GM19395 (cell line): ENCODE results near the gene TAP1.
A peak's percentile ranks its signal among the peaks of the same experiment; 100 is the strongest.
"Not testable (repeated sequence)": the region's sequence is repeated elsewhere in the genome, so short reads cannot be mapped to it uniquely, and the experiment has no call there.

Source experiments
- ATAC-seq: cut with Tn5 transposase; IDR thresholded peaks from one replicate; pipeline ENCODE4 v1.9.1; 2021; ENCODE audit warnings: mild to moderate bottlenecking, moderate library complexity; ENCODE audit not compliant: unreplicated experiment

Gene TAP1

GRCh38 chr6:32853541-32854375 is at the start of gene TAP1, which contains the start of gene PSMB9:
Gene TAP1 (minus strand): TSS chr6:32853704. CDS start chr6:32853636, 68 bp downstream.
Gene PSMB9 (plus strand): TSS chr6:32854192. CDS start chr6:32854230, 38 bp downstream.
- peak; percentile 73 for ATAC-seq

- no peak for ATAC-seq
These were observed 41.5 kb upstream of the TAP1 start for GRCh38 chr6:32895006-32895345.

GRCh38 chr6:32894085-32895005 is 40.8 kb upstream of the TAP1 start:
- ATAC-seq, result peak; percentile 95

- ATAC-seq, result no peak
These were observed 37.3 kb upstream of the TAP1 start for GRCh38 chr6:32890831-32891230.

- ATAC-seq, result no peak
These were observed 36.0 kb upstream of the TAP1 start for GRCh38 chr6:32889533-32889932.

- ATAC-seq, result no peak
These were observed 35.1 kb upstream of the TAP1 start for GRCh38 chr6:32888576-32888975.

GRCh38 chr6:32887616-32888015 is 34.1 kb upstream of the TAP1 start:
- no peak for ATAC-seq

GRCh38 chr6:32886681-32887383 is 33.3 kb upstream of the TAP1 start:
- ATAC-seq, result no peak

- ATAC-seq, result no peak
These were observed 32.3 kb upstream of the TAP1 start for GRCh38 chr6:32885698-32886286.

GRCh38 chr6:32883789-32884188 is 30.3 kb upstream of the TAP1 start:
- ATAC-seq, result no peak

- ATAC-seq, result no peak
These were observed 29.4 kb upstream of the TAP1 start for GRCh38 chr6:32882879-32883250.

GRCh38 chr6:32880962-32881361 is 27.5 kb upstream of the TAP1 start:
- ATAC-seq, result not testable (repeated sequence)

GRCh38 chr6:32879691-32880090 is 26.2 kb upstream of the TAP1 start:
- ATAC-seq, result no peak

GRCh38 chr6:32876603-32877002 is 23.1 kb upstream of the TAP1 start:
- no peak for ATAC-seq

GRCh38 chr6:32873947-32874346 is 20.4 kb upstream of the TAP1 start:
- ATAC-seq, result not testable (repeated sequence)

- no peak for ATAC-seq
These were observed 14.8 kb upstream of the TAP1 start for GRCh38 chr6:32868257-32868788.

GRCh38 chr6:32867554-32868256 is 14.2 kb upstream of the TAP1 start:
- ATAC-seq, result no peak

- ATAC-seq, result no peak
These were observed 13.5 kb upstream of the TAP1 start for GRCh38 chr6:32867022-32867477.

- ATAC-seq, result no peak
These were observed 12.4 kb upstream of the TAP1 start for GRCh38 chr6:32865724-32866443.
